Sigmoid colon (tissue), 7 donors: ENCODE data around the gene MAGI2. TPM values are rescaled to one million over a fixed set of nuclear protein-coding genes. Genes with fewer than 3 reads are reported as not detected.

ENCODE experiments used
- DNase-seq: peaks from one replicate; pipeline ENCODE4 v3.0.0-alpha.2; 2019
- H3K27ac ChIP-seq, 4 donors: fragments of 200-600 bp; sonication (generic); one replicate each; pipeline ENCODE4 v1.5.1; 2016 to 2019; ENCODE audit warnings: mild to moderate bottlenecking in 1 of 4
- H3K27me3 ChIP-seq, 3 donors: fragments of 200-600 bp; sonication (generic); one replicate each; pipeline ENCODE4 v1.5.1; 2019; ENCODE audit warnings: mild to moderate bottlenecking in 1 of 3
- H3K36me3 ChIP-seq, 4 donors: fragments of 200-600 bp; sonication (generic); one replicate each; pipeline ENCODE4 v1.5.1; 2016 to 2019
- H3K4me1 ChIP-seq, 4 donors: fragments of 200-600 bp; sonication (generic); one replicate each; pipeline ENCODE4 v1.5.1; 2017 to 2019
- H3K4me3 ChIP-seq, 4 donors: fragments of 200-600 bp; sonication (generic); one replicate each; pipeline ENCODE4 v1.5.1; 2017 to 2019; ENCODE audit warnings: mild to moderate bottlenecking in 2 of 4, moderate library complexity in 1 of 4
- H3K9me3 ChIP-seq, 4 donors: fragments of 200-600 bp in 3 of 4; sonication (generic) in 3 of 4; one replicate each; pipeline versions ENCODE4 v1.5.1 to v1.6.1; 2013 to 2019
- EP300 ChIP-seq, 4 donors: sonication (generic); formaldehyde crosslinking; IDR thresholded peaks; one replicate each; pipeline ENCODE4 v1.6.1; 2017; ENCODE audit warnings: antibody characterized with exemption in 4 of 4
- POLR2A ChIP-seq, 2 donors: fragments of 450-650 bp; IDR thresholded peaks; one replicate each; pipeline ENCODE4 v1.6.1; 2016; ENCODE audit warnings: antibody characterized with exemption in 2 of 2, mild to moderate bottlenecking in 2 of 2, moderate library complexity in 2 of 2
- POLR2AphosphoS5 ChIP-seq, 4 donors: sonication (generic); formaldehyde crosslinking; IDR thresholded peaks; one replicate each; pipeline ENCODE4 v1.6.1; 2017; ENCODE audit warnings: antibody characterized with exemption in 4 of 4
- WGBS, 2 donors: extraction: QIAGEN DNeasy Blood & Tissue Kit; methylation state at CpG; one replicate each; pipeline ENCODE4 v1.1.7; 2013; 5-methylcytosine and 5-hydroxymethylcytosine counted together
- intact Hi-C: fragments of 100-400 bp; cut with DNase I; formaldehyde crosslinking; loops from one replicate; pipeline ENCODE4 v1.15.1; 2023
- polyA plus RNA-seq, 3 donors: library from polyadenylated mRNA; stranded (reverse); fragments of 200-250 nt; gene quantifications; one replicate each; pipeline ENCODE4 v1.2.3, GENCODE V29; 2013
- total RNA-seq, 4 donors: library from RNA; depleted of rRNA; stranded (reverse); fragments of >200 nt; gene quantifications; one replicate each; pipeline ENCODE4 v1.1.0, GENCODE V29; 2016
- TF ChIP-seq, protein P1 (sequence below), 4 experiments: fragments of 450-650 bp in 3 of 4; fragments of 200-600 bp in 1 of 4; IDR thresholded peaks; one replicate each; pipeline ENCODE4 v1.5.1; 2016 to 2019; ENCODE audit warnings: antibody characterized with exemption in 4 of 4, mild to moderate bottlenecking in 3 of 4, moderate library complexity in 2 of 4
- donor health status: healthy with polysubstance abuse.
- donor health status: Bipolar disorder and iron deficiency.
- donor health status: healthy.

Gene MAGI2
- total and polyA plus RNA-seq, 7 donors, result 0.69 to 26.9 (median 14.7) TPM

GRCh38 chr7:78179827-78180477 is 1273.5 kb downstream of the MAGI2 start:
- no peaks in the 10 kb centered on the region for H3K9me3 ChIP-seq
- no peak overlapping the region for H3K27ac ChIP-seq
- H3K27me3 ChIP-seq, result no peaks in the 10 kb centered on the region
- peaks cover 0 to 10% (median 9%) of the 10 kb centered on the region in 4 donors for H3K4me1 ChIP-seq
- H3K36me3 ChIP-seq, result no peaks in the 10 kb centered on the region
- WGBS, 2 donors, result 83 to 93% methylated on average over 4 of the region's 4 CpGs
- no peak for DNase-seq
- TF ChIP-seq, protein P1, sequence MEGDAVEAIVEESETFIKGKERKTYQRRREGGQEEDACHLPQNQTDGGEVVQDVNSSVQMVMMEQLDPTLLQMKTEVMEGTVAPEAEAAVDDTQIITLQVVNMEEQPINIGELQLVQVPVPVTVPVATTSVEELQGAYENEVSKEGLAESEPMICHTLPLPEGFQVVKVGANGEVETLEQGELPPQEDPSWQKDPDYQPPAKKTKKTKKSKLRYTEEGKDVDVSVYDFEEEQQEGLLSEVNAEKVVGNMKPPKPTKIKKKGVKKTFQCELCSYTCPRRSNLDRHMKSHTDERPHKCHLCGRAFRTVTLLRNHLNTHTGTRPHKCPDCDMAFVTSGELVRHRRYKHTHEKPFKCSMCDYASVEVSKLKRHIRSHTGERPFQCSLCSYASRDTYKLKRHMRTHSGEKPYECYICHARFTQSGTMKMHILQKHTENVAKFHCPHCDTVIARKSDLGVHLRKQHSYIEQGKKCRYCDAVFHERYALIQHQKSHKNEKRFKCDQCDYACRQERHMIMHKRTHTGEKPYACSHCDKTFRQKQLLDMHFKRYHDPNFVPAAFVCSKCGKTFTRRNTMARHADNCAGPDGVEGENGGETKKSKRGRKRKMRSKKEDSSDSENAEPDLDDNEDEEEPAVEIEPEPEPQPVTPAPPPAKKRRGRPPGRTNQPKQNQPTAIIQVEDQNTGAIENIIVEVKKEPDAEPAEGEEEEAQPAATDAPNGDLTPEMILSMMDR (IDR thresholded peaks at IDR 0.05), result no peak
- no peak for TF ChIP-seq EP300 (IDR thresholded peaks at IDR 0.05)
- TF ChIP-seq POLR2A (IDR thresholded peaks at IDR 0.05), result no peak
- no peak for TF ChIP-seq POLR2AphosphoS5 (IDR thresholded peaks at IDR 0.05)
- intact Hi-C loops, result no loop called here
- H3K4me3 ChIP-seq, result no peak overlapping the region

- no peak overlapping the region for H3K4me3 ChIP-seq
- H3K9me3 ChIP-seq, result no peaks in the 10 kb centered on the region
- 63 to 75% methylated on average over 5 of the region's 5 CpGs for WGBS, 2 donors
- TF ChIP-seq, protein P1 (IDR thresholded peaks at IDR 0.05), result no peak
- no peak for TF ChIP-seq EP300 (IDR thresholded peaks at IDR 0.05)
- no peak for TF ChIP-seq POLR2A (IDR thresholded peaks at IDR 0.05)
- TF ChIP-seq POLR2AphosphoS5 (IDR thresholded peaks at IDR 0.05), result no peak
- H3K27ac ChIP-seq, result no peak overlapping the region
- intact Hi-C loops, result no loop called here
- no peak for DNase-seq
- peaks cover 0 to 10% (median 9%) of the 10 kb centered on the region in 4 donors for H3K4me1 ChIP-seq
- no peaks in the 10 kb centered on the region for H3K27me3 ChIP-seq
- H3K36me3 ChIP-seq, result no peaks in the 10 kb centered on the region
Measured at GRCh38 chr7:78179211-78179610, 1274.3 kb downstream of the MAGI2 start.

DNA sequence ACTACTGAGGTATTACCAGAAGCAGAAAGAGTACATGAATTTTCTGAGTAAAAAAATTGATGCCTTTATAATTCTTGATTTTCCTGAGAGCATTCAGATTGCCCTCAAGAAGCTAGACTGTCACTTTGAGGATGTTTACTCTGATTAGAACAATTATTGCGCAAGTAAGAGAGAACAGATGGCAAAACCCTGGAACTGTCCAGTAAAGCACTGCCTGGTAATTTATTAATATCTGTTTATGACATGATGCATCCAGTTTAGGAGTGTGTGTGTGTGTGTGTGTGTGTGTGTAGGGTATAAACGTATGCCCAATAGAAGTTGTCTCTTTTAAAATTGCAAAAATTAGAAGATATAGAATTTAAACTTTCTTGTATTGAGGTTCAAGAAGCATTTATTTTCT is 1275.1 kb downstream of the MAGI2 start:
- H3K4me1 ChIP-seq, result peaks cover 0 to 10% (median 9%) of the 10 kb centered on the region in 4 donors
- TF ChIP-seq, protein P1 (IDR thresholded peaks at IDR 0.05), result no peak
- no peak for TF ChIP-seq POLR2A (IDR thresholded peaks at IDR 0.05)
- no peak for TF ChIP-seq EP300 (IDR thresholded peaks at IDR 0.05)
- no peak for TF ChIP-seq POLR2AphosphoS5 (IDR thresholded peaks at IDR 0.05)
- no peaks in the 10 kb centered on the region for H3K36me3 ChIP-seq
- H3K9me3 ChIP-seq, result no peaks in the 10 kb centered on the region
- intact Hi-C loops, result no loop called here
- H3K4me3 ChIP-seq, result no peak overlapping the region
- no peak for DNase-seq
- H3K27me3 ChIP-seq, result no peaks in the 10 kb centered on the region
- 54 to 77% methylated on average over 2 of the region's 2 CpGs for WGBS, 2 donors
- no peak overlapping the region for H3K27ac ChIP-seq

- no peaks in the 10 kb centered on the region for H3K27me3 ChIP-seq
- intact Hi-C loops, result no loop called here
- peak overlapping the region in 1 of 4 donors; percentile 10 for H3K27ac ChIP-seq
- H3K9me3 ChIP-seq, result no peaks in the 10 kb centered on the region
- H3K36me3 ChIP-seq, result no peaks in the 10 kb centered on the region
- 61 to 68% methylated on average over 5 of the region's 5 CpGs for WGBS, 2 donors
- no peak overlapping the region for H3K4me3 ChIP-seq
- TF ChIP-seq EP300 (IDR thresholded peaks at IDR 0.05) (no peak), POLR2AphosphoS5 (IDR thresholded peaks at IDR 0.05) (no peak), POLR2A (IDR thresholded peaks at IDR 0.05) (no peak)
- TF ChIP-seq, protein P1 (IDR thresholded peaks at IDR 0.05), result no peak
- DNase-seq, result no peak
- H3K4me1 ChIP-seq, result peaks cover 0 to 10% (median 9%) of the 10 kb centered on the region in 4 donors
Measured at GRCh38 chr7:78176171-78176570, 1277.3 kb downstream of the MAGI2 start.
